ENCODE results near the gene LHX2. TPM values are rescaled to one million over a fixed set of nuclear protein-coding genes. Genes with fewer than 3 reads are reported as not detected.
A peak's percentile ranks its signal among the peaks of the same experiment; 100 is the strongest.

Gene LHX2
- total RNA-seq, 3 donors from 2014 or later = not detected

GRCh38 chr9:124008303-124008693 lies 3.3 kb upstream of the LHX2 start:
- H3K9me3 ChIP-seq = no peaks in the 10 kb centered on the region
- H3K27me3 ChIP-seq = peaks cover 20 to 98% of the 10 kb centered on the region in 2 donors
- TF ChIP-seq POLR2A (IDR thresholded peaks at IDR 0.05) (no peak), POLR2AphosphoS5 (IDR thresholded peaks at IDR 0.05) (no peak)
- no peak overlapping the region for H3K27ac ChIP-seq
- DNase-seq (ENCODE audit: low spot score in 2 of 2) = no peak
- intact Hi-C loops (cut with DNase I; ENCODE audit: low total_unique reads) = no loop called here
- no peaks in the 10 kb centered on the region for H3K36me3 ChIP-seq
- H3K4me1 ChIP-seq = peaks cover 0 to 17% of the 10 kb centered on the region in 2 donors
- peak overlapping the region in 1 of 3 donors; percentile 40 for H3K4me3 ChIP-seq

GRCh38 chr9:124008694-124009530 lies 2.7 kb upstream of the LHX2 start:
- intact Hi-C loops (cut with DNase I; ENCODE audit: low total_unique reads) = no loop called here
- no peak for TF ChIP-seq POLR2A (IDR thresholded peaks at IDR 0.05)
- no peak for TF ChIP-seq POLR2AphosphoS5 (IDR thresholded peaks at IDR 0.05)
- no peak for TF ChIP-seq CTCF (IDR thresholded peaks at IDR 0.05)
- H3K27me3 ChIP-seq = peaks cover 20 to 98% of the 10 kb centered on the region in 2 donors
- no peaks in the 10 kb centered on the region for H3K36me3 ChIP-seq
- H3K9me3 ChIP-seq = no peaks in the 10 kb centered on the region
- DNase-seq (ENCODE audit: low spot score in 2 of 2) = no peak
- H3K4me3 ChIP-seq = peak overlapping the region in 1 of 3 donors; percentile 40
- H3K27ac ChIP-seq = no peak overlapping the region
- H3K4me1 ChIP-seq = peaks cover 0 to 17% of the 10 kb centered on the region in 2 donors

GRCh38 chr9:124009531-124010217 lies 1.9 kb upstream of the LHX2 start:
- intact Hi-C loops (cut with DNase I; ENCODE audit: low total_unique reads) = no loop called here
- Histone ChIP-seq H3K27ac (no peak overlapping the region), H3K9me3 (no peaks in the 10 kb centered on the region), H3K4me1 (peaks cover 0 to 17% of the 10 kb centered on the region in 2 donors), H3K27me3 (peaks cover 20 to 98% of the 10 kb centered on the region in 2 donors), H3K36me3 (no peaks in the 10 kb centered on the region), H3K4me3 (no peak overlapping the region)
- TF ChIP-seq POLR2A (IDR thresholded peaks at IDR 0.05) (no peak), POLR2AphosphoS5 (IDR thresholded peaks at IDR 0.05) (no peak), CTCF (IDR thresholded peaks at IDR 0.05) (no peak)
- no peak for DNase-seq (ENCODE audit: low spot score in 2 of 2)

GRCh38 chr9:124010303-124010664 lies 1.3 kb upstream of the LHX2 start:
- DNase-seq (ENCODE audit: low spot score in 2 of 2) = no peak
- Histone ChIP-seq H3K36me3 (no peaks in the 10 kb centered on the region), H3K27me3 (peaks cover 22 to 100% of the 10 kb centered on the region in 2 donors), H3K27ac (no peak overlapping the region), H3K4me3 (no peak overlapping the region), H3K4me1 (peaks cover 0 to 17% of the 10 kb centered on the region in 2 donors), H3K9me3 (no peaks in the 10 kb centered on the region)
- intact Hi-C loops (cut with DNase I; ENCODE audit: low total_unique reads) = no loop called here
- TF ChIP-seq POLR2AphosphoS5 (IDR thresholded peaks at IDR 0.05) (no peak), CTCF (IDR thresholded peaks at IDR 0.05) (no peak), POLR2A (IDR thresholded peaks at IDR 0.05) (no peak)

- no peak for DNase-seq (ENCODE audit: low spot score in 2 of 2)
- Histone ChIP-seq H3K36me3 (no peaks in the 10 kb centered on the region), H3K27me3 (peaks cover 27 to 100% of the 10 kb centered on the region in 2 donors), H3K4me1 (peaks cover 0 to 17% of the 10 kb centered on the region in 2 donors), H3K27ac (no peak overlapping the region), H3K4me3 (peak overlapping the region; percentile 13 to 63 (median 37)), H3K9me3 (no peaks in the 10 kb centered on the region)
- intact Hi-C loops (cut with DNase I; ENCODE audit: low total_unique reads) = no loop called here
- TF ChIP-seq POLR2AphosphoS5 (IDR thresholded peaks at IDR 0.05) (no peak), CTCF (IDR thresholded peaks at IDR 0.05) (no peak), POLR2A (IDR thresholded peaks at IDR 0.05) (no peak)
Measured at GRCh38 chr9:124010665-124011321, 775 bp upstream of the LHX2 start.
